Neutrophil (primary cell): ENCODE data around the gene SIAH3.

Experiments used
- H3K27ac ChIP-seq: fragments of 200-600 bp; sonication (generic); 2 replicates; pipeline ENCODE4 v1.5.1; 2016; ENCODE audit warnings: mild to moderate bottlenecking, moderate library complexity
- H3K27me3 ChIP-seq: fragments of 200-600 bp; sonication (generic); 2 replicates; pipeline ENCODE4 v1.6.0; 2016; ENCODE audit warnings: mild to moderate bottlenecking
- H3K36me3 ChIP-seq: fragments of 200-600 bp; sonication (generic); 2 replicates; pipeline ENCODE4 v1.5.1; 2017
- H3K4me1 ChIP-seq, 2 experiments: fragments of 200-600 bp in 1 of 2; sonication (generic) in 1 of 2; 1 replicate in 1 of 2; 2 replicates in 1 of 2; pipeline versions ENCODE4 v1.5.1 to v1.6.1; 2013 to 2016; ENCODE audit warnings: low read depth in 1 of 2, low read length in 1 of 2, mild to moderate bottlenecking in 1 of 2, moderate library complexity in 1 of 2; ENCODE audit not compliant: control insufficient read depth in 1 of 2, insufficient read depth in 1 of 2
- H3K4me3 ChIP-seq, 2 experiments: fragments of 200-600 bp in 1 of 2; sonication (generic) in 1 of 2; 1 replicate in 1 of 2; 2 replicates in 1 of 2; pipeline ENCODE4 v1.5.1; 2013 to 2016; ENCODE audit warnings: low read depth in 1 of 2, low read length in 1 of 2, mild to moderate bottlenecking in 1 of 2, moderate library complexity in 1 of 2
- H3K9me3 ChIP-seq: fragments of 200-600 bp; sonication (generic); 2 replicates; pipeline ENCODE4 v1.5.1; 2016
- CTCF ChIP-seq: fragments of 200-600 bp; sonication (generic); IDR thresholded peaks from 2 replicates; pipeline ENCODE4 v1.5.1; 2016; ENCODE audit warnings: antibody characterized with exemption

Gene SIAH3

DNA sequence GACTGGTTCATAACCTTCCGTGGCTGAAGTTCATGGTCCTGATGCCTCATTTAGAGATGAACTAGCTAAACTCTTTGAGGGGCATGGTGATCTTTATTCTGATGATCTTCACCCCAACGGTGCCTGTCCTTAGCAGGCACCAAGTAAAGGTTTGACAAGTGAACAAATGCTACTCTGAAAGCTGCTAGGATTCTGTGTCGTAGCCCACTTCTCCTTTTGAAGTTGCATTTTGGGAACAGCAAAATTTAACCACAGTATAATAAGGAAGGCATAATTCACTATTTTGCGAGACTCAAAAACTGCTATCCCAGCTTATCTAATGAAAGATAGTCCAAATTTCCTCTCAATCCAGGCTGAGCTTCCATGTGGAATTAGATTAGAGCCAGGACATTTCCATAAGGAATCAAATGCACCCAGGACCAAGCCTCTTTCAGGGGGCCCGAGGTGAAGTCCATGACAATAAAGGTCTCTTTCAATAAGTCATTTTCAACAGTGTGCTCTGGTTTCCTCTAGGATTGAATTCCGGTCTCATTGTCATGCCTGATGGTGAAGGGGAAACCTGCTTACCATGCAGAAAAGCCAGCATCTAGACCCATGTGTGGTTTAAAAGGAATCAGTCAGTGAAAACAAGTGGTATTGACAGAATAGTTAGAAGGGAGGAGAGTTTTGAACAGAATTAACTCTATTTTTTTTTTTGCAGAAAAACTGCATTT is 23.1 kb downstream of the SIAH3 start:
- no peak for TF ChIP-seq CTCF

DNA sequence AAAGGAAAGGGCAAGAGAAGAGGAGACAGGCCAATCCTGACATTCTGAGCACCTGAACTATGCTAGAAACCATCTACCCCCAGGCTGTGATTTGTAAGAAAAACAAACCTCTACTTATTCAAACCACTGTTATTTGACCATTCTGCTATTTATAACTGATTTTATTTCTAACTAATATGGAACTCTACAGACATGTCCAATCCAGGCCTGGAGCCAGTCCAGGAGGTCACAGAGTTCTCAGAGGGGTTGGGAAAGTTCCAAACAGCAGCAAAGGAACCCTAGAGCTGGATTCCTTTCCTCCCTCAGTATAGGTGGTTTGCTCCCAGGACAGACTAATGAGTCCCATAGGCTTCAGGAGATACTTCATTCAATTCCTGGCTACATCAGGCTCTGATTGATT is 24.2 kb downstream of the SIAH3 start:
- TF ChIP-seq CTCF, result no peak
- Histone ChIP-seq H3K36me3 (no peaks in the 10 kb centered on the region), H3K27me3 (no peaks in the 10 kb centered on the region), H3K27ac (no peak overlapping the region), H3K4me3 (no peak overlapping the region), H3K9me3 (no peaks in the 10 kb centered on the region), H3K4me1 (no peaks in the 10 kb centered on the region)

More for the DNA sequence above, 23.1 kb downstream of the SIAH3 start:
- Histone ChIP-seq H3K27ac (no peak overlapping the region), H3K36me3 (no peaks in the 10 kb centered on the region), H3K4me1 (no peaks in the 10 kb centered on the region), H3K27me3 (no peaks in the 10 kb centered on the region), H3K9me3 (no peaks in the 10 kb centered on the region), H3K4me3 (no peak overlapping the region)

DNA sequence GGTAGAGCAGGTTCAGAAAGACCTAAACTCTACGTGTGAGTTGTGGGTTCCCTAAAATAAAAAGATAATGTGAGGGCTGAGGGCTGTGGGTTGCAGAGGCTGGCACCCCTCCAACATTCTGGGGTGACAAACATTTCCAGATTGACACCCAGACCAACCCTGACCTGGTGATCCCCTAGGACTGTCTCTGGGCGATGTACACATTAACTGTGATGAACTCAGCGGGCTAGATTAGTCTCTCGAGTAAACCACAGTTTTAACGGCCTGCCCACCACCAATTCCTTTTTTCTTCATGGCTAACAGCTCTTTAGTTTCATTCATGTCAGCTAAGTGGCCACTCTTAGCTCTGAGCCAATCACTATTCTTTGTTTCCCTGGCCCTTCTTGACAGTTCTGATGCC is 24.8 kb downstream of the SIAH3 start:
- no peak for TF ChIP-seq CTCF
- no peak overlapping the region for H3K27ac ChIP-seq

DNA sequence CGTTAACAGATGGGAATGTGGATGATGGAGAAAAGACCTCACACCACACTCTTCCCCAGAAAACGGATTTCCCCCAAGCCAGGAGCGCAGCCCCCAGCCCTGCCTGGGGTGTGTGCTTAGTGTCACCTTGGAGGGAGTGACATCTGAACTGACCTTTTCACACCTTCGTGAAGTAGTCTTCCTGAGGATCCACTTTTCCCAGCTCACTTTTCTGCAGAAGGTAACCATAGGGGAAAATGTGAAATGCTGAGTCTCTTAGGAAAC is 26.2 kb downstream of the SIAH3 start:
- no peak overlapping the region for H3K27ac ChIP-seq
- H3K4me3 ChIP-seq, result no peak overlapping the region
- no peaks in the 10 kb centered on the region for H3K27me3 ChIP-seq
- H3K4me1 ChIP-seq, result no peaks in the 10 kb centered on the region
- no peak for TF ChIP-seq CTCF
- no peaks in the 10 kb centered on the region for H3K36me3 ChIP-seq
- no peaks in the 10 kb centered on the region for H3K9me3 ChIP-seq

More for the DNA sequence above, 24.8 kb downstream of the SIAH3 start:
- H3K27me3 ChIP-seq, result no peaks in the 10 kb centered on the region
- no peak overlapping the region for H3K4me3 ChIP-seq
- no peaks in the 10 kb centered on the region for H3K36me3 ChIP-seq
- H3K4me1 ChIP-seq, result no peaks in the 10 kb centered on the region
- no peaks in the 10 kb centered on the region for H3K9me3 ChIP-seq

DNA sequence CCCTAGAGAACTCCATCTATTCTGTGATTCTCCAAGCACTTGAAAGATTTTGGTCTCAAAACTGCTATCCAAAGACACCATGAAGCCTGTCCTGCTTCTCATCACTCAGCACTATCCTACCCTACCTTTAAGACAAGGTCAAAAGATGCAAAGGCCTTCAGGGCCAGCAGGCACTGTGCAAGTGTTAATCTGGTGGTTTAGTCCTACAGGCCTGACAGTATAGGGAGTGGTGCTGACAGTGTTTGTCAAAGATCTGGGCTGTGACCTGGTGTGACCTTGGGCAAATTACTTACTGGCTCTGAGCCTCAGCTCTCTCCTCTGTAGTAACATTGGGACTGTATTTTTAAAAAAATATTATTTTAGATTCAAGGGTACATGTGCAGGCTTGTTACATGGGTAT is 28.0 kb downstream of the SIAH3 start:
- no peaks in the 10 kb centered on the region for H3K4me1 ChIP-seq
- no peak for TF ChIP-seq CTCF
- H3K27me3 ChIP-seq, result no peaks in the 10 kb centered on the region
- H3K36me3 ChIP-seq, result no peaks in the 10 kb centered on the region
- H3K4me3 ChIP-seq, result no peak overlapping the region
- H3K27ac ChIP-seq, result no peak overlapping the region
- H3K9me3 ChIP-seq, result no peaks in the 10 kb centered on the region

DNA sequence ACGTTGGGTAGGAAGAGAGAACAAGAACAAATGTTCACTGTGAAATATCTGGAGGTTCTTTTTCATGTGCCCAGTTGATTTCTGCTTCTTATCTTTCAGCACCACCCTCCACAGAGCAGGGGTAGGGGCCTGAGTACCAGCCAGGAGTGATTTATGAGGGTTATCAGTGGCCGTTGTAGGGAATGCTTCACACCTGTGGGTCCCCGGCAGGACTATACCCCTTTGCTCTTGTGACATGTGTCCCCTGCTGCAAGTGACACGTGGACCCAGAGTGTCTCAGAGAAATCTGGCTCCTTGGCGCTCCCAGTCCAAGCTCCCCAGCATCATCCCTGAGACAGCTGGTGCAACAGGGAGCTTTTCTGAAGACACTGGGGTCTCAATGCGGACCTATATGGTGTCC is 29.7 kb downstream of the SIAH3 start:
- no peak for TF ChIP-seq CTCF
- Histone ChIP-seq H3K27ac (no peak overlapping the region), H3K27me3 (no peaks in the 10 kb centered on the region), H3K36me3 (no peaks in the 10 kb centered on the region), H3K4me3 (no peak overlapping the region), H3K9me3 (no peaks in the 10 kb centered on the region), H3K4me1 (no peaks in the 10 kb centered on the region)
